HPDE6-E6E7 (cell line): ENCODE results near the gene FARSA.
"Not testable (repeated sequence)": the region's sequence is repeated elsewhere in the genome, so short reads cannot be mapped to it uniquely, and the experiment has no call there.

Source experiments
- DNase-seq: peaks from one replicate; pipeline ENCODE4 v3.0.0; 2011; ENCODE audit warnings: missing footprints; ENCODE audit errors: extremely low spot score

FARSA gene

GRCh38 chr19:12937927-12938778 lies 4.6 kb upstream of the FARSA start, which contains the start of gene CALR:
Gene CALR (plus strand): TSS chr19:12938609. CDS start chr19:12938680, 71 bp downstream.
- peak; percentile 96 for DNase-seq

- no peak for DNase-seq
These were observed 3.8 kb upstream of the FARSA start for GRCh38 chr19:12937093-12937926.

GRCh38 chr19:12936582-12936981 lies 3.1 kb upstream of the FARSA start:
- no peak for DNase-seq

GRCh38 chr19:12935071-12935470 lies 1.6 kb upstream of the FARSA start:
- no peak for DNase-seq

GRCh38 chr19:12932392-12933286 lies 872 bp downstream of the FARSA start:
- DNase-seq, result no peak

GRCh38 chr19:12930002-12930645 lies 3.4 kb downstream of the FARSA start:
- DNase-seq, result no peak

GRCh38 chr19:12924621-12925310 lies 8.7 kb downstream of the FARSA start:
- DNase-seq, result no peak

GRCh38 chr19:12922959-12923358 lies 10.6 kb downstream of the FARSA start:
- DNase-seq, result no peak

- no peak for DNase-seq
These were observed 12.5 kb downstream of the FARSA start for GRCh38 chr19:12921047-12921446.

GRCh38 chr19:12918253-12918652 lies 15.3 kb downstream of the FARSA start:
- DNase-seq, result no peak

- not testable (repeated sequence) for DNase-seq
These were observed 17.7 kb downstream of the FARSA start for GRCh38 chr19:12915860-12916259.

GRCh38 chr19:12913851-12914690 lies 19.4 kb downstream of the FARSA start:
- no peak for DNase-seq

GRCh38 chr19:12913011-12913561 lies 20.4 kb downstream of the FARSA start:
- DNase-seq, result no peak

- no peak for DNase-seq
These were observed 20.9 kb downstream of the FARSA start for GRCh38 chr19:12912571-12912970.

GRCh38 chr19:12907166-12907565 lies 26.3 kb downstream of the FARSA start:
- no peak for DNase-seq

- no peak for DNase-seq
These were observed 33.5 kb downstream of the FARSA start for GRCh38 chr19:12899891-12900518.

GRCh38 chr19:12896460-12896859 lies 37.1 kb downstream of the FARSA start:
- DNase-seq, result no peak

- no peak for DNase-seq
These were observed 39.9 kb downstream of the FARSA start for GRCh38 chr19:12893582-12893981.

- DNase-seq, result no peak
These were observed 41.9 kb downstream of the FARSA start for GRCh38 chr19:12891553-12892021.
